Ammon's horn (tissue), 1 donor: ENCODE results near the gene DPP4.
"Not testable (repeated sequence)": the region's sequence is repeated elsewhere in the genome, so short reads cannot be mapped to it uniquely, and the experiment has no call there.

Experiments
- DNase-seq: peaks from one replicate; pipeline ENCODE4 v3.0.0-alpha.2; 2016; ENCODE audit warnings: low spot score

DPP4 gene

DNA sequence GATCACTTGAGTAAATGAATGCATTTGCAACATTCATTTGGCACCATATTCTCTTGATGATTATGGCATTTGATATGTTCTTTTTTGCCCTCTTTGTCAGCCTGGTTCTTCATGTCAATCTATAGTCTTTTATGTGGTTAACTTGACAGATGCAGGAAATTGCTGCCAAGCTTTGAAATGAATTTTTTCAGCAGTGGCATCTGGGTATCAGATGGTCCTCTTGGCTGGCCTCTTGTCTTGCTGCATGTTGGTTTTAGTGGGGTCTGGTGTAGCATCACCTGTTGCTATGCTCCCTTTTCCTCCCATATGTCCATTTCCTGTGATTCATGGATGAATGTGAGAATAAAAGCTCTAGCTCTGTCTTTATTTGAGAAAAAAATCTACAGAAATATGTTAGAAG lies 119.9 kb downstream of the DPP4 start:
- no peak for DNase-seq

- not testable (repeated sequence) for DNase-seq
These were observed 120.6 kb downstream of the DPP4 start for GRCh38 chr2:161953367-161953766.

DNA sequence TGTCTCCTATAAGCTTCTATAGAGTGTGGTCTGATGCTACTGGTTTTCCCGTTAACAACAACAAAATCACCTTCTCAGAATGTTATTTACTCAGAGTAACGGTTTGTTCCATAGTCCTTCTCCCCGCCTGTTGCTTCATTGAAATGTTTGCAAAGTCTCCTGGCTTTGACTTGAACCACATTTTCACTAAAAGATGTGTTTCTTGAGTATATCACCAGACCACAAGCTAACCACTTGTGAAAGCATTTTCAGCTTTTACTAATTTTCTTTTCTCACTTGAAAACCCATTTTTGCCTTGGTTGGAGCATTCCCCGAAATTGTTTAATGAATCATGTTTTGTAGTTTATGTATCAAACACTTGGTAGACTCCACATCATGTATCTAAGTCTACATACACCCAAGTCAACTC lies 121.2 kb downstream of the DPP4 start:
- DNase-seq, result no peak

DNA sequence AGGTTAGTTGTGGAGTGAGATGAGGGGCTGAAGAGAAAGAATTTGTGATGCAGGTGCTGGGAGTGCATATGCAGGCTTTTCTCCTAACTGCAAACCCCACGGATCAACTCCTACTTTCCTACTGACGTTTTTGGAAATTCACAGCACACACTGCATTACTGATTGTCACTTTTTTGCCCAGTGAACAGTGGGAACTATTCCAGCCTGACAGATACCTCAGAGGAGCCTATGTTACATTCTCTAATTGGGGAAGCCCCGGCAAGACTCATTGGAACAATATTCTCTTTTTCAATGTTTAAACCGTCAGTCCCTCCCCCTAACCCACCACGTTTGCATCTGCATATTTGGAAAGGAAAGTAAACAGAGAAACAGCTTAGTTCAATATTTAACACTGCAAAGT lies 126.2 kb downstream of the DPP4 start:
- peak; percentile 20 for DNase-seq

GRCh38 chr2:161947406-161947805 lies 126.6 kb downstream of the DPP4 start:
- DNase-seq, result no peak

- DNase-seq, result no peak
These were observed 127.4 kb downstream of the DPP4 start for GRCh38 chr2:161946489-161947107.

DNA sequence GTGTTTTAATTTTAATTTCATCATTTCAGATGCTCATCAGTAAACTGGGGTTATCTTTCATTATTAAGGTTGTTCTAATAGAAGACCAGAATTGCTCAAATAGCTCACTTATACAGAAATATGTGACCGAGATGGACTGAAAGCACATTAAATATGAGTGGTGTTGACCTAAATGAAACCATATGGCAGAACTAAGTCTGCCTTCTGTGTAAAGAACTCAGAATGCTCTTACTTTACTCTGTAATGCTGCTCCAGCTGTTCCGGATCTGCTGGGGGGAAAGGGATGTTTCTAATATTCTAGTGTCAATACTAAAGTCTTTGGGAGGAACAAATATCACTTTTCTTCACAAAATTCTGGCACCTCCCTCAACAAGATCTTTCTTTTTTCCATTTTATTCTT lies 131.0 kb downstream of the DPP4 start:
- DNase-seq, result no peak
